ENCODE results near the gene PTGDS.

- no peak for TF ChIP-seq CTCF (IDR thresholded peaks at IDR 0.05; ENCODE audit: low read depth, low read length)
- no peak for TF ChIP-seq EZH2phosphoT487 (IDR thresholded peaks at IDR 0.05; ENCODE audit: low read depth)
These were observed 46.3 kb downstream of the PTGDS start for GRCh38 chr9:137023583-137023991.

All from OCI-LY3 (cell line).